Limb (tissue), 2 donors: Measurements from ENCODE around the gene SEPSECS.
"Not testable (repeated sequence)": the region's sequence is repeated elsewhere in the genome, so short reads cannot be mapped to it uniquely, and the experiment has no call there.

Experiments used
- DNase-seq, 2 donors: peaks; one replicate each; pipeline ENCODE4 v3.0.0-alpha.2; 2016; ENCODE audit errors: extremely low spot score in 2 of 2

SEPSECS gene

GRCh38 chr4:25085671-25086070 lies 74.6 kb downstream of the SEPSECS start:
- DNase-seq: no peak

GRCh38 chr4:25083441-25083840 lies 76.8 kb downstream of the SEPSECS start:
- not testable (repeated sequence) for DNase-seq

GRCh38 chr4:25081866-25082471 lies 78.3 kb downstream of the SEPSECS start:
- DNase-seq: no peak

GRCh38 chr4:25080571-25080970 lies 79.7 kb downstream of the SEPSECS start:
- no peak for DNase-seq

- DNase-seq: no peak
Observed at GRCh38 chr4:25078523-25078922, 81.7 kb downstream of the SEPSECS start.

GRCh38 chr4:25076625-25077398 lies 83.4 kb downstream of the SEPSECS start:
- no peak for DNase-seq

GRCh38 chr4:25075851-25076250 lies 84.4 kb downstream of the SEPSECS start:
- no peak for DNase-seq

GRCh38 chr4:25075129-25075528 lies 85.1 kb downstream of the SEPSECS start:
- no peak for DNase-seq

- no peak for DNase-seq
Observed at GRCh38 chr4:25070545-25070944, 89.7 kb downstream of the SEPSECS start.
